ENCODE measurements around the gene XDH.

Gene XDH

GRCh38 chr2:31365834-31366505, 48.6 kb downstream of the XDH start:
- DNase-seq (ENCODE audit: low spot score) = no peak

- no peak for DNase-seq (ENCODE audit: low spot score)
Observed at GRCh38 chr2:31365348-31365747, 49.2 kb downstream of the XDH start.

- DNase-seq (ENCODE audit: low spot score) = no peak
Observed at GRCh38 chr2:31363956-31364750, 50.4 kb downstream of the XDH start.

- no peak for DNase-seq (ENCODE audit: low spot score)
Observed at GRCh38 chr2:31362581-31362980, 52.0 kb downstream of the XDH start.

- DNase-seq (ENCODE audit: low spot score) = no peak
Observed at GRCh38 chr2:31359229-31359628, 55.3 kb downstream of the XDH start.

GRCh38 chr2:31354837-31355236, 59.7 kb downstream of the XDH start:
- DNase-seq (ENCODE audit: low spot score) = peak; percentile 37

GRCh38 chr2:31353179-31353578, 61.4 kb downstream of the XDH start:
- DNase-seq (ENCODE audit: low spot score) = no peak

GRCh38 chr2:31349684-31350083, 64.9 kb downstream of the XDH start:
- DNase-seq (ENCODE audit: low spot score) = no peak

- DNase-seq (ENCODE audit: low spot score) = no peak
Observed at GRCh38 chr2:31349160-31349559, 65.4 kb downstream of the XDH start.

GRCh38 chr2:31348618-31349017, 65.9 kb downstream of the XDH start:
- DNase-seq (ENCODE audit: low spot score) = no peak

- DNase-seq (ENCODE audit: low spot score) = peak; percentile 24
Observed at GRCh38 chr2:31347750-31348149, 66.8 kb downstream of the XDH start.

GRCh38 chr2:31347319-31347718, 67.2 kb downstream of the XDH start:
- DNase-seq (ENCODE audit: low spot score) = no peak

GRCh38 chr2:31344447-31344846, 70.1 kb downstream of the XDH start:
- DNase-seq (ENCODE audit: low spot score) = no peak

GRCh38 chr2:31341351-31341750, 73.2 kb downstream of the XDH start:
- DNase-seq (ENCODE audit: low spot score) = no peak

GRCh38 chr2:31339696-31340095, 74.8 kb downstream of the XDH start:
- no peak for DNase-seq (ENCODE audit: low spot score)

- DNase-seq (ENCODE audit: low spot score) = peak; percentile 88
Observed at GRCh38 chr2:31337860-31338259, 76.7 kb downstream of the XDH start.

GRCh38 chr2:31337197-31337596, 77.3 kb downstream of the XDH start:
- DNase-seq (ENCODE audit: low spot score) = peak; percentile 4

GRCh38 chr2:31335921-31336585, 78.5 kb downstream of the XDH start:
- DNase-seq (ENCODE audit: low spot score) = peak; percentile 93

- DNase-seq (ENCODE audit: low spot score) = peak; percentile 85
Observed at GRCh38 chr2:31334311-31335026, 80.1 kb downstream of the XDH start.

GRCh38 chr2:31333527-31334183, 80.9 kb downstream of the XDH start:
- peak; percentile 86 for DNase-seq (ENCODE audit: low spot score)

GRCh38 chr2:31333046-31333445, 81.5 kb downstream of the XDH start:
- DNase-seq (ENCODE audit: low spot score) = no peak

- no peak for DNase-seq (ENCODE audit: low spot score)
Observed at GRCh38 chr2:31332521-31332920, 82.0 kb downstream of the XDH start.
